ENCODE data around the gene IGSF21.
A peak's percentile ranks its signal among the peaks of the same experiment; 100 is the strongest.

The IGSF21 gene

GRCh38 chr1:18307329-18307898 lies 199.8 kb downstream of the IGSF21 start:
- TF ChIP-seq GATA2 (IDR thresholded peaks at IDR 0.05; ENCODE audit: low read depth, low read length) (no peak), GATA3 (IDR thresholded peaks at IDR 0.05; ENCODE audit: low read depth, low read length) (no peak)

DNA sequence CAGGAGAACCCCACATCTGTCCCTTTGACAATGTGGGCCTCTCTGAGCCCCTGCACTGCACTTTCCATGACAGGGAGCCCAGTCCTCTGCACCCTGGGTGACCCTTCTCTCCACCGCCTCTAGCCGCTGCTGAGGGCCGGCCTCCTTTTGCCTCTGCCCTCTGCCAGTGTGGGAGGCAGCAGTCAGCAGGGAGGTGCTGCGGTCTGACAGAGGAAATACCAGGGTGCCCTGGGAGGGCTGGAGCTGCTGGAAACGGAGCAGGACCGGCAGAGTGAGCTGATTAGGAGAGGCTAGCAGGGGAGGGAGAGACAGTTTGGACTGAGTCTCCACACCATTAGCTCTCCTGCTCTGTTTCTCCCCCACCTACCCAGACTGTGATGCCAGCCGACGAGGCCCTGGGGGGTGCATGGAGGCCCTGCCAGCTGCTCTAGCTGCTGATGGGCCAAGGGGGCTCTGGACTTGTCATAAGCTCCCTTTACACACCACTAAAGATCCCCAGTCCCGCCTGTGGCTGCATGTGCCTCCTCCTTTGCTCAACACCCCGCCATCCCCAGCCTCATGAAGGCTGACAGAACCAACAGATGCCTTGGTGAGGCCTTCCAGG lies 202.1 kb downstream of the IGSF21 start:
- TF ChIP-seq GATA2 (IDR thresholded peaks at IDR 0.05; ENCODE audit: low read depth, low read length) (no peak), GATA3 (IDR thresholded peaks at IDR 0.05; ENCODE audit: low read depth, low read length) (no peak)

DNA sequence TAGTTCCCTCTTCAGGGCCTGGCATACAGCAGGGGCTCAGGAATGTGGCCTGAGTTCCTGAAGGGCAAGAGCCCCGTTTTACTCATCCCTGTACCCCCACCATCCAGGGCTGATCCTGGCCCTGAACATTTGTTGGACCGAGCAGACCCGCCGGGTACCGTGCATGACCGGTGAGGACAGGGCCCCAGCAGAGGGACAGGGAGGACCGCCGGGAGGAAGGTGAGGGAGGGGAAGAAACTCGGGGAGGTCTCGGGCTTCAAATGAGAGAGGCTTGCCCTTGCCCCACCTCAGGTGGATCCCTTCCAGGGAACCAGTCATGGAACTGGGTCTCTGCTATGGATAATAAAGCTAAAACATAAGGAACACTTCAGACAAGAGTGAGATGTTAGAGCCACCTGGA lies 205.4 kb downstream of the IGSF21 start:
- TF ChIP-seq GATA2 (IDR thresholded peaks at IDR 0.05; ENCODE audit: low read depth, low read length) (no peak), GATA3 (IDR thresholded peaks at IDR 0.05; ENCODE audit: low read depth, low read length) (no peak)

GRCh38 chr1:18313523-18313922 lies 205.9 kb downstream of the IGSF21 start:
- no peak for TF ChIP-seq GATA3 (IDR thresholded peaks at IDR 0.05; ENCODE audit: low read depth, low read length)
- TF ChIP-seq GATA2 (IDR thresholded peaks at IDR 0.05; ENCODE audit: low read depth, low read length), result no peak

GRCh38 chr1:18314399-18314798 lies 206.8 kb downstream of the IGSF21 start:
- TF ChIP-seq GATA2 (IDR thresholded peaks at IDR 0.05; ENCODE audit: low read depth, low read length) (no peak), GATA3 (IDR thresholded peaks at IDR 0.05; ENCODE audit: low read depth, low read length) (no peak)

GRCh38 chr1:18315449-18315848 lies 207.9 kb downstream of the IGSF21 start:
- no peak for TF ChIP-seq GATA3 (IDR thresholded peaks at IDR 0.05; ENCODE audit: low read depth, low read length)
- TF ChIP-seq GATA2 (IDR thresholded peaks at IDR 0.05; ENCODE audit: low read depth, low read length), result no peak

DNA sequence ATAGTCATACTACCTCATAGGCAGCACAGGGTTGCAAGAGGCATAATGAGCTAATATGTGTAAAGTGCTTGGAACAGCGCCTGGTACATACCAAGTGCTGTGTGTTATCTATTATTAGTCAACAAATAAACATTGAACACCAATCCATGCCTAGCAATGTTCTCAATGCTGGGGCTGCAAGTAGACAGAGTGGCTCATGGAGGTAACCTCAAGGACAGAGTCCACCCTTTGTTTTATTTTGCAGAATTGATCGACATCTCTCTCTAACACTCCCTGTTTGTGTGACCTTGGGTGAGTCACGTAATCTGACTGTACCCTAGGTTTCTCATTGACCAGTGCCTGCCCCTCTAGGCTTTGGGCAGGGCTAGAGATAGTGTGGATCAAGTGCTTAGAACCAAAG lies 209.2 kb downstream of the IGSF21 start:
- TF ChIP-seq GATA2 (IDR thresholded peaks at IDR 0.05; ENCODE audit: low read depth, low read length) (no peak), GATA3 (IDR thresholded peaks at IDR 0.05; ENCODE audit: low read depth, low read length) (no peak)

DNA sequence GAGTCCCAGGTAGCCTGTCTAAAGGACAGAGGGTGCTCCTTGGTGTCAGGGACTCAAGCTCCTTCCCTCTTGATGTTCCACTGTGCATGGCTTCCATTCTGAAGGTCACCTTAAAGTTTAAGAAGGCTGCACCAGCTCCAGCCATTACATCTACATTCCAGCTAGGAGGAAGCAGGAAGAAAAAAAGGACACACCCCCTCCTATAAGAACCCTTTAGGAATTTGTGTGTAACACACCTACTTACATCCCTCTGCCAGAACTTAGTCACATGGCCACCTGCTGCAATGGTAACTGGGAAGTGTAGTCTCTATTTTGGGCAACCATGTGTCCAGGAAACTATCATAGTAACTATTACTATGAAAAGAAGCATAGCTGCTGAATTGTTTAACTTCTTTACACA lies 211.5 kb downstream of the IGSF21 start:
- TF ChIP-seq GATA3 (IDR thresholded peaks at IDR 0.05; ENCODE audit: low read depth, low read length), result no peak

DNA sequence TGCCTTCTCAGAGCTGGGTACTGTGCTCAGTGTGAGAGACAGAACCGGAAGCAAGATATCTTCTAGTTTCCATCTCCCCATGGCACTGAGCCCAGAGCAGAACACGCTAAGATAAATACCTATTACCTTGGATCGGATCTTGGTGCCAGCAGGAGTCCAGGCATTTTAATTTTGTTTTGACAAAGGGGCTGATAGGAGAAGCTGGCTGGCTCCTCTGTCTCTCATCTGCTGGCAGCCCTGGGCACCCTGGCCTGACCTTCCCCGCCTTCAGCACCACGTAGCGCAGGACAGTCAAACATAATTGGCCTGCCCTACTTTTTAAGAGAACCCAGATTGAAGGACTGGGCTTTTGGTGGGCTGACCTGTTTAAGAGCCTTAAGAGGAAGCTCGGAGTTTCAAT lies 212.5 kb downstream of the IGSF21 start:
- peak; percentile 75 for TF ChIP-seq GATA2 (IDR thresholded peaks at IDR 0.05; ENCODE audit: low read depth, low read length)
- TF ChIP-seq GATA3 (IDR thresholded peaks at IDR 0.05; ENCODE audit: low read depth, low read length), result no peak

DNA sequence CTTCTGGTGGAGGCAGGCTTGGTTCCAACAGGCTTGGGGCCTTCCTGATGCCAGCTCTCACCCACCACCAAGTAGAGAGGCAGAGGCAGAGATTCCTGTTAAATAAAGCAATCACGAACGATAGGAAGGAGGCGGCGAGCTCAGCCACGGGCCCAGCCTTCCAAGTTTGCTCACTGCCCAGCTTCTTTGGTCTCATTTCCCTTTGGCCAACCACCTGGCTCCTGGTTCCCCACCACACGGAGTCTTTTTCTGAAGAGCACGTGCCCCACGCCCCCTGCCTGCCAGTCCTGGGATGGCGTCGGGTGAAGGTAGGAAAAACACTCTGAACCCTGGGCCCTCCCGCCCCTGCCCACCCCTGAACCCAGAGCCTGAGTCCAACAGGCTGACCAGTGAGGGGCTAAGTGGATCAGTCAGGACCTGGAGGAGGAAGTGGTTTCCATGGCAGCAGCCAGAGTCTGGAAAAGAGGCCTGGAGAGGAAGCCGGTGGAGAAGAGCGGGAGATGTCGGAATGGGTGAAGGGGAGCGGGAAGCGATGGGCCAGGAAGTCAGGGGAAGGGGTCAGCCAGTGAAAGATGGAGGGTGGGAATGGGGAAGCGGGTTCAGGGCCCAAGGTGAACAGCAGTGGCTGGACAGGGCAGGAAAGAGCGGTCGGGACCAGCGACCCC lies 214.9 kb downstream of the IGSF21 start:
- TF ChIP-seq GATA2 (IDR thresholded peaks at IDR 0.05; ENCODE audit: low read depth, low read length) (no peak), GATA3 (IDR thresholded peaks at IDR 0.05; ENCODE audit: low read depth, low read length) (no peak)

GRCh38 chr1:18323259-18323658 lies 215.7 kb downstream of the IGSF21 start:
- TF ChIP-seq GATA3 (IDR thresholded peaks at IDR 0.05; ENCODE audit: low read depth, low read length) (no peak), GATA2 (IDR thresholded peaks at IDR 0.05; ENCODE audit: low read depth, low read length) (no peak)

GRCh38 chr1:18324246-18324645 lies 216.6 kb downstream of the IGSF21 start:
- TF ChIP-seq GATA3 (IDR thresholded peaks at IDR 0.05; ENCODE audit: low read depth, low read length), result no peak
- TF ChIP-seq GATA2 (IDR thresholded peaks at IDR 0.05; ENCODE audit: low read depth, low read length), result no peak

DNA sequence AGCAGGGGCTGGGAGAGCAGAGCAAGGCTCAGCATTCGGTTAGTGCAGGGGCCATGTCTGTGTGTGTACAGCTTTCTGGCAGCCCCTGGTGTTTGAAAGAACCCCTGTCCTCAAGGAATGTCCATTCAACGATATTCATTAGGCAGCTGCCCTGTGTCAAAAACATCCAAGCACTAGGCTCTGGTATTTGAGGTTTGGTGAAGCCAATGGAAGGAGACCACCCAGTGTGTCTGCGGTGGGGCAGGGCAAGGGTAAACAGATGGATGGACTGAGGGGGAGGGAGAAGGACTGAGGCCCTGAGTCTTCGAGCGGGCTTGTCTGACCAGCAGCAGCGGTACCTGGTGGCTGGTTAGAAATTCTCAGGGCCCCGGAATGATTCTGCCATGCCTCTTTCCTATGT lies 217.5 kb downstream of the IGSF21 start:
- TF ChIP-seq GATA3 (IDR thresholded peaks at IDR 0.05; ENCODE audit: low read depth, low read length) (no peak), GATA2 (IDR thresholded peaks at IDR 0.05; ENCODE audit: low read depth, low read length) (no peak)

- TF ChIP-seq GATA3 (IDR thresholded peaks at IDR 0.05; ENCODE audit: low read depth, low read length) (no peak), GATA2 (IDR thresholded peaks at IDR 0.05; ENCODE audit: low read depth, low read length) (no peak)
Observed at GRCh38 chr1:18326211-18326897, 218.8 kb downstream of the IGSF21 start.

- no peak for TF ChIP-seq GATA2 (IDR thresholded peaks at IDR 0.05; ENCODE audit: low read depth, low read length)
- TF ChIP-seq GATA3 (IDR thresholded peaks at IDR 0.05; ENCODE audit: low read depth, low read length), result no peak
Observed at GRCh38 chr1:18327650-18328049, 220.1 kb downstream of the IGSF21 start.

All from SH-SY5Y (cell line).